ENCODE data around the gene ITFG1.

ITFG1 gene

GRCh38 chr16:47416869-47417268 is 44.0 kb downstream of the ITFG1 start:
- H3K4me3 ChIP-seq (ENCODE audit: low read depth, low read length), result no peak overlapping the region
- TF ChIP-seq, protein P1, sequence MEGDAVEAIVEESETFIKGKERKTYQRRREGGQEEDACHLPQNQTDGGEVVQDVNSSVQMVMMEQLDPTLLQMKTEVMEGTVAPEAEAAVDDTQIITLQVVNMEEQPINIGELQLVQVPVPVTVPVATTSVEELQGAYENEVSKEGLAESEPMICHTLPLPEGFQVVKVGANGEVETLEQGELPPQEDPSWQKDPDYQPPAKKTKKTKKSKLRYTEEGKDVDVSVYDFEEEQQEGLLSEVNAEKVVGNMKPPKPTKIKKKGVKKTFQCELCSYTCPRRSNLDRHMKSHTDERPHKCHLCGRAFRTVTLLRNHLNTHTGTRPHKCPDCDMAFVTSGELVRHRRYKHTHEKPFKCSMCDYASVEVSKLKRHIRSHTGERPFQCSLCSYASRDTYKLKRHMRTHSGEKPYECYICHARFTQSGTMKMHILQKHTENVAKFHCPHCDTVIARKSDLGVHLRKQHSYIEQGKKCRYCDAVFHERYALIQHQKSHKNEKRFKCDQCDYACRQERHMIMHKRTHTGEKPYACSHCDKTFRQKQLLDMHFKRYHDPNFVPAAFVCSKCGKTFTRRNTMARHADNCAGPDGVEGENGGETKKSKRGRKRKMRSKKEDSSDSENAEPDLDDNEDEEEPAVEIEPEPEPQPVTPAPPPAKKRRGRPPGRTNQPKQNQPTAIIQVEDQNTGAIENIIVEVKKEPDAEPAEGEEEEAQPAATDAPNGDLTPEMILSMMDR (conservative IDR thresholded peaks at IDR 0.05; ENCODE audit: low read depth, low read length), result no peak
- DNase-seq (ENCODE audit: low read depth), result no peak

DNA sequence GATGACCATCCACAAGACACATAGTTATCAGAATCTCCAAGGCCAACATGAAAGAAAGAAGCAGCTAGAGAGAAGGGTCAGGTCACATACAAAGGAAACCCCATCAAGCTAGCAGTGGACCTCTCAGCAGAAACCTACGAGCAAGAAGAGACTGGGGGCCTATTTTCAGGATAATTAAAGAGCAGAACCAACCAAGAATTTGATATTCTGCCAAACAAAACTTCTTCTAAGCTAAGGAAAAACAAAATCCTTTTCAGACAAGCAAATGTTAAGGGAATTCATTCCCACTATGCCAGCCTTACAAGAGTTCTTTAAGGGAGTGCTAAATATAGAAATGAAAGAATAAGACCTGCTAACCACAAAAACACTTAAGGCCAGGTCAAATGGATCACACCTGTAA is 47.8 kb downstream of the ITFG1 start:
- peak; percentile 36 for DNase-seq (ENCODE audit: low read depth)
- H3K4me3 ChIP-seq (ENCODE audit: low read depth, low read length), result no peak overlapping the region

GRCh38 chr16:47408491-47408890 is 52.4 kb downstream of the ITFG1 start:
- no peak overlapping the region for H3K4me3 ChIP-seq (ENCODE audit: low read depth, low read length)
- TF ChIP-seq, protein P1 (conservative IDR thresholded peaks at IDR 0.05; ENCODE audit: low read depth, low read length), result no peak
- no peak for DNase-seq (ENCODE audit: low read depth)

More for the DNA sequence above, 47.8 kb downstream of the ITFG1 start:
- TF ChIP-seq, protein P1 (conservative IDR thresholded peaks at IDR 0.05; ENCODE audit: low read depth, low read length), result no peak

GRCh38 chr16:47395733-47396498 is 64.9 kb downstream of the ITFG1 start:
- DNase-seq (ENCODE audit: low read depth), result no peak
- H3K4me3 ChIP-seq (ENCODE audit: low read depth, low read length), result no peak overlapping the region
- TF ChIP-seq, protein P1 (conservative IDR thresholded peaks at IDR 0.05; ENCODE audit: low read depth, low read length), result no peak

DNA sequence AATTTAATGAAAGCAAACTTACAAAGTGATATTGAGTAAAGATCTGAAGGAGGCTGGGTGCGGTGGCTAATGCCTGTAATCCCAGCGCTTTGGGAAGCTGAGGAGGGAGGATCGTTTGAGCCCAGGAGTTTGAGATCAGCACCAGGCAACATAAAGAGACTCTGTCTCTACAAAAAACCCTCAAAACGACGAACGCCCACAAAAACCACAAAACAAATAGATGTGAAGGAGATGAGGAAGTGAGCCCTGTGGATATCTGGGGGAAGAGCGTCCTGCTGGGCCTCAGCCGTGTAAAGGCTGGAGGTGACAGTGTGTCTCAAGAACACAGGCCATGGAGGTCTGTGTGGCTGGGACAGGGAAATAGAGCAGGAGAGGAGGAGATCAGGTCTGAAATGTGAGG is 68.8 kb downstream of the ITFG1 start:
- DNase-seq (ENCODE audit: low read depth), result peak; percentile 69
- H3K4me3 ChIP-seq (ENCODE audit: low read depth, low read length), result no peak overlapping the region
- TF ChIP-seq, protein P1 (conservative IDR thresholded peaks at IDR 0.05; ENCODE audit: low read depth, low read length), result no peak

- no peak for DNase-seq (ENCODE audit: low read depth)
- H3K4me3 ChIP-seq (ENCODE audit: low read depth, low read length), result no peak overlapping the region
- TF ChIP-seq, protein P1 (conservative IDR thresholded peaks at IDR 0.05; ENCODE audit: low read depth, low read length), result no peak
Measured at GRCh38 chr16:47388705-47389104, 72.2 kb downstream of the ITFG1 start.
